ENCODE data around the gene HCRT.

The HCRT gene

GRCh38 chr17:42179335-42179734 is 5.9 kb downstream of the HCRT start:
- H3K27ac ChIP-seq: no peak overlapping the region
- TF ChIP-seq CTCF (IDR thresholded peaks at IDR 0.05): no peak
- H3K27me3 ChIP-seq: peaks cover 0 to 57% of the 10 kb centered on the region in 2 donors
- no peaks in the 10 kb centered on the region for H3K36me3 ChIP-seq
- peaks cover 0 to 24% (median 21%) of the 10 kb centered on the region in 4 donors for H3K4me1 ChIP-seq
- H3K4me3 ChIP-seq: no peak overlapping the region
- intact Hi-C loops (cut with DNase I; ENCODE audit: low total_unique reads): no loop called here
- no peaks in the 10 kb centered on the region for H3K9me3 ChIP-seq
- DNase-seq: no peak

- H3K27me3 ChIP-seq: peaks cover 0 to 60% of the 10 kb centered on the region in 2 donors
- no peak overlapping the region for H3K27ac ChIP-seq
- DNase-seq: no peak
- H3K4me3 ChIP-seq: no peak overlapping the region
- intact Hi-C loops (cut with DNase I; ENCODE audit: low total_unique reads): no loop called here
- no peak for TF ChIP-seq CTCF (IDR thresholded peaks at IDR 0.05)
- no peaks in the 10 kb centered on the region for H3K9me3 ChIP-seq
- H3K4me1 ChIP-seq: peaks cover 0 to 19% (median 17%) of the 10 kb centered on the region in 4 donors
- H3K36me3 ChIP-seq: no peaks in the 10 kb centered on the region
Measured at GRCh38 chr17:42178817-42179216, 6.4 kb downstream of the HCRT start.

GRCh38 chr17:42177684-42178083 is 7.6 kb downstream of the HCRT start:
- no peaks in the 10 kb centered on the region for H3K36me3 ChIP-seq
- H3K4me1 ChIP-seq: peaks cover 0 to 13% (median 11%) of the 10 kb centered on the region in 4 donors
- no peak for TF ChIP-seq CTCF (IDR thresholded peaks at IDR 0.05)
- intact Hi-C loops (cut with DNase I; ENCODE audit: low total_unique reads): no loop called here
- no peak for DNase-seq
- no peak overlapping the region for H3K4me3 ChIP-seq
- H3K27me3 ChIP-seq: peaks cover 0 to 60% of the 10 kb centered on the region in 2 donors
- no peak overlapping the region for H3K27ac ChIP-seq
- H3K9me3 ChIP-seq: no peaks in the 10 kb centered on the region

- H3K4me1 ChIP-seq: no peaks in the 10 kb centered on the region
- no peak for TF ChIP-seq CTCF (IDR thresholded peaks at IDR 0.05)
- intact Hi-C loops (cut with DNase I; ENCODE audit: low total_unique reads): no loop called here
- peaks cover 0 to 44% of the 10 kb centered on the region in 2 donors for H3K27me3 ChIP-seq
- no peak for DNase-seq
- H3K27ac ChIP-seq: no peak overlapping the region
- no peaks in the 10 kb centered on the region for H3K36me3 ChIP-seq
- H3K4me3 ChIP-seq: no peak overlapping the region
- H3K9me3 ChIP-seq: no peaks in the 10 kb centered on the region
Measured at GRCh38 chr17:42174126-42174783, 11.0 kb downstream of the HCRT start.

- H3K27me3 ChIP-seq: peaks cover 0 to 27% of the 10 kb centered on the region in 2 donors
- H3K4me1 ChIP-seq: no peaks in the 10 kb centered on the region
- no peaks in the 10 kb centered on the region for H3K36me3 ChIP-seq
- H3K9me3 ChIP-seq: no peaks in the 10 kb centered on the region
- intact Hi-C loops (cut with DNase I; ENCODE audit: low total_unique reads): no loop called here
- TF ChIP-seq CTCF (IDR thresholded peaks at IDR 0.05): no peak
- no peak overlapping the region for H3K4me3 ChIP-seq
- no peak overlapping the region for H3K27ac ChIP-seq
- no peak for DNase-seq
Measured at GRCh38 chr17:42171831-42172230, 13.4 kb downstream of the HCRT start.

All from tibial artery (tissue), 4 donors.